Adrenal gland (tissue), 5 donors: Measurements from ENCODE around the gene DOCK3.

Experiments
- CTCF ChIP-seq, 6 experiments: fragments of 450-650 bp in 4 of 6; fragments of 200-600 bp in 2 of 6; sonication (generic) in 1 of 6; IDR thresholded peaks; 1 replicate in 5 of 6; 2 replicates in 1 of 6; pipeline versions ENCODE4 v1.5.1 to v1.8.0; 2016 to 2021; ENCODE audit warnings: antibody characterized with exemption in 6 of 6, mild to moderate bottlenecking in 2 of 6, moderate library complexity in 1 of 6
- POLR2A ChIP-seq, 2 donors: fragments of 450-650 bp; IDR thresholded peaks; one replicate each; pipeline ENCODE4 v1.6.1; 2017; ENCODE audit warnings: antibody characterized with exemption in 2 of 2, mild to moderate bottlenecking in 2 of 2, moderate library complexity in 1 of 2
- donor health status: DM: no; HTN: no; CAD: no.

DNA sequence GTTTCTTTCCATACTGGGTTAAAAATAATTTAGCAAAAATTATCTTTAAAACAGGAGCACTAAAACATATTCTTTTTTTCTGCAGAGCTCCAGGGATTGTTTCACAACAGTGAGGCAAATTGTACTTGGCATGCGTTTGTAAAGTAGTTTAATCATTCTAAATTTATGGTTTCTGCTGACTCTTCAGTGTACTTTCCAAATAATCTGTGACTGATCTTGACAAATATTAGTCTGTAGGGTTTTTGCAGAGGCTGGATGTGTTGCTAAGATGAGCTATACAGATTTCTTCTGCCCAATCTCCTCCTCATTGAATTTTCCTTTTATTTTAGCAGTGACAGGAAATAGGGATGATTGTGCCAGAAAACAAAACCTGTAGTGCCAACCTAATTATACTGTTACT is 382.4 kb downstream of the DOCK3 start:
- no peak for TF ChIP-seq CTCF (IDR thresholded peaks at IDR 0.05)
- no peak for TF ChIP-seq POLR2A (IDR thresholded peaks at IDR 0.05)
